ENCODE data around the gene OR1D5.
A peak's percentile ranks its signal among the peaks of the same experiment; 100 is the strongest.

DNA sequence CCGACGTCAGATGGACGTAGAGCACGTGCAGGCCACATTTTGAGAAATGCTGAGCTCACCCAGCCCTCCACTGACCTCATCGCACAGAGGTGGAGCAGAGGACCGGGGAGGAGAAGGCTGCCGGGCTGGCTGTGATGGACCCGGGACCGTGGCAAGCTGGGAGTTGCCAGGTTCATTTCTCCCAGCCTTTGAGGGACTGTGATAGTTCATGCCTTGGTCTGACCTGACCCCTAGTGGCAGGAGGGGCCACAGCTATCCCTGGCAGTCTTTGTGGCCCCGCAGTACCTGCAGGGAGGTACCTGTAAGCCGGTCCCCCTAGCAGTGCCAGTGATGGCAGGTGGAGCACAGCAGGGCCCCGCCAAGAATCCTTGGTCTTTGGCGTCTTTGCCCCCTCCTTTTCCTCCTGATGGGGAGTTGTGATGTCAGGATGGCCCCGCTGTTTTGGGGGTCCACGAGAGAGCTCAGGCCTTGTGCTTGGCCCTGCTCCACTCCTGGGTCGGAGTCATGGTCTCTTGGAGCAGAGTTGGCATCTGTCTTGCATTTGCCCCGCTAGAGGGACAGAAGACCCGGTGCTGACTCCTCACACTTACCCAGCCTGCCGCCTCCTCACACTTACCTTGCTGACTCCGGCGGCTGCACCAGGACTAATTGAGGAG is 50.4 kb downstream of the OR1D5 start:
- no peak for TF ChIP-seq POLR2A (IDR thresholded peaks at IDR 0.05)
- TF ChIP-seq, protein P1, sequence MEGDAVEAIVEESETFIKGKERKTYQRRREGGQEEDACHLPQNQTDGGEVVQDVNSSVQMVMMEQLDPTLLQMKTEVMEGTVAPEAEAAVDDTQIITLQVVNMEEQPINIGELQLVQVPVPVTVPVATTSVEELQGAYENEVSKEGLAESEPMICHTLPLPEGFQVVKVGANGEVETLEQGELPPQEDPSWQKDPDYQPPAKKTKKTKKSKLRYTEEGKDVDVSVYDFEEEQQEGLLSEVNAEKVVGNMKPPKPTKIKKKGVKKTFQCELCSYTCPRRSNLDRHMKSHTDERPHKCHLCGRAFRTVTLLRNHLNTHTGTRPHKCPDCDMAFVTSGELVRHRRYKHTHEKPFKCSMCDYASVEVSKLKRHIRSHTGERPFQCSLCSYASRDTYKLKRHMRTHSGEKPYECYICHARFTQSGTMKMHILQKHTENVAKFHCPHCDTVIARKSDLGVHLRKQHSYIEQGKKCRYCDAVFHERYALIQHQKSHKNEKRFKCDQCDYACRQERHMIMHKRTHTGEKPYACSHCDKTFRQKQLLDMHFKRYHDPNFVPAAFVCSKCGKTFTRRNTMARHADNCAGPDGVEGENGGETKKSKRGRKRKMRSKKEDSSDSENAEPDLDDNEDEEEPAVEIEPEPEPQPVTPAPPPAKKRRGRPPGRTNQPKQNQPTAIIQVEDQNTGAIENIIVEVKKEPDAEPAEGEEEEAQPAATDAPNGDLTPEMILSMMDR (IDR thresholded peaks at IDR 0.05), result peak in 1 of 3 donors; percentile 71
